ENCODE data around the gene VIM. TPM values are rescaled to one million over a fixed set of nuclear protein-coding genes. Genes with fewer than 3 reads are reported as not detected.
A peak's percentile ranks its signal among the peaks of the same experiment; 100 is the strongest.

Gene VIM
- total RNA-seq: 1,000 to 10,000 TPM; 2,572 to 2,607 TPM

DNA sequence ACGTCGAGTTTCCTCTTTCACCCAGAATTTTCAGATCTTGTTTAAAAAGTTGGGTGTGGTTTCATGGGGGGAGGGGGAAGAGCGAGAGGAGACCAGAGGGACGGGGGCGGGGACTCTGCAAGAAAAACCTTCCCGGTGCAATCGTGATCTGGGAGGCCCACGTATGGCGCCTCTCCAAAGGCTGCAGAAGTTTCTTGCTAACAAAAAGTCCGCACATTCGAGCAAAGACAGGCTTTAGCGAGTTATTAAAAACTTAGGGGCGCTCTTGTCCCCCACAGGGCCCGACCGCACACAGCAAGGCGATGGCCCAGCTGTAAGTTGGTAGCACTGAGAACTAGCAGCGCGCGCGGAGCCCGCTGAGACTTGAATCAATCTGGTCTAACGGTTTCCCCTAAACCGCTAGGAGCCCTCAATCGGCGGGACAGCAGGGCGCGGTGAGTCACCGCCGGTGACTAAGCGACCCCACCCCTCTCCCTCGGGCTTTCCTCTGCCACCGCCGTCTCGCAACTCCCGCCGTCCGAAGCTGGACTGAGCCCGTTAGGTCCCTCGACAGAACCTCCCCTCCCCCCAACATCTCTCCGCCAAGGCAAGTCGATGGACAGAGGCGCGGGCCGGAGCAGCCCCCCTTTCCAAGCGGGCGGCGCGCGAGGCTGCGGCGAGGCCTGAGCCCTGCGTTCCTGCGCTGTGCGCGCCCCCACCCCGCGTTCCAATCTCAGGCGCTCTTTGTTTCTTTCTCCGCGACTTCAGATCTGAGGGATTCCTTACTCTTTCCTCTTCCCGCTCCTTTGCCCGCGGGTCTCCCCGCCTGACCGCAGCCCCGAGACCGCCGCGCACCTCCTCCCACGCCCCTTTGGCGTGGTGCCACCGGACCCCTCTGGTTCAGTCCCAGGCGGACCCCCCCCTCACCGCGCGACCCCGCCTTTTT lies at the start of gene VIM:
VIM (plus strand) TSS at position 151 of the 925 bp plus-strand sequence. CDS start 1,182 bp downstream, outside the sequence.
- CTCF ChIA-PET: interaction anchor here (1.3 to 4.2 kb wide), 8 partner anchors 12 to 791 kb away, joined by 4 to 30 read pairs (median 8); partner anchors contain the start of genes PTER and RSU1
- Mint-ChIP-seq H3K27ac (peak within 1 kb of the TSS; percentile 95), H3K4me1 (peaks cover 56% of the 10 kb centered on the region), H3K27me3 (no peaks in the 10 kb centered on the region), H3K4me3 (peak within 1 kb of the TSS; percentile 89), H3K9me3 (no peaks in the 10 kb centered on the region), H3K36me3 (ENCODE audit: low read depth) (peaks cover 60% of the 10 kb centered on the region)
- peak; percentile 92 for DNase-seq
- POLR2A ChIA-PET: interaction anchor here (0.6 to 11.0 kb wide), 29 partner anchors 8 to 416 kb away, joined by 3 to 335 read pairs (median 6); partner anchors contain the start of genes RSU1, STAM and TRDMT1

- Mint-ChIP-seq H3K27ac (no peak overlapping the region), H3K27me3 (no peaks in the 10 kb centered on the region), H3K4me3 (no peak overlapping the region), H3K4me1 (peaks cover 7% of the 10 kb centered on the region), H3K9me3 (no peaks in the 10 kb centered on the region), H3K36me3 (ENCODE audit: low read depth) (peaks cover 2% of the 10 kb centered on the region)
- ChIA-PET POLR2A (no interaction called here), CTCF (interaction anchor here (1.0 kb wide), 1 partner anchor 22 kb away, joined by 3 read pairs; the partner anchor contains the start of gene TRDMT1)
- no peak for DNase-seq
These were observed 49.0 kb upstream of the VIM start for GRCh38 chr10:17179002-17179401.

DNA sequence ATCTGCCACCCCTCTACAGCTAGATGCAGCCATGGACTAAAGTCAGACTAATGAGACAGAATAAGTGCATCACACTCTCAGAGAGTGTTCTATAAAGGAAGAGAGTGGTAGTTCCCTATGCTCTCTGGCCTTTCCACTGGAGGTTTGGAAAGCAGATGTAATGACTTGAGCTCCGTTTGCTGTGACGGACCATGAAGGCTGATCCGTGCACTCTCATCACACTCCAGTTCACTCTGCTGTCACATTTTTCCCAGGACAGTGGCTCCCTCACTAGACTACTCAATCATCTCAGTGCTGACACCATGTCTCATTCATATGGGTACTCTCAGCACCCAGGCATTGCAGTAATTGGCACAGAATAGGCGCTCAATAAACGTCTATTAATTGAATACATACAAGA lies 46.9 kb upstream of the VIM start:
- H3K9me3 Mint-ChIP-seq: no peaks in the 10 kb centered on the region
- no peak overlapping the region for H3K4me3 Mint-ChIP-seq
- H3K27me3 Mint-ChIP-seq: no peaks in the 10 kb centered on the region
- no peak for DNase-seq
- ChIA-PET POLR2A (interaction anchor here (1.0 kb wide), 1 partner anchor 25 kb away, joined by 5 read pairs; no protein-coding TSS in a partner anchor), CTCF (interaction anchor here (0.7 to 1.0 kb wide), 2 partner anchors 33 to 76 kb away, joined by 3 to 4 read pairs; no protein-coding TSS in a partner anchor)
- H3K27ac Mint-ChIP-seq: no peak overlapping the region
- peaks cover 2% of the 10 kb centered on the region for H3K36me3 Mint-ChIP-seq (ENCODE audit: low read depth)
- H3K4me1 Mint-ChIP-seq: no peaks in the 10 kb centered on the region

- POLR2A ChIA-PET: interaction anchor here (1.0 kb wide), 1 partner anchor 24 kb away, joined by 5 read pairs; no protein-coding TSS in a partner anchor
- Mint-ChIP-seq H3K4me3 (no peak overlapping the region), H3K9me3 (no peaks in the 10 kb centered on the region)
These were observed 46.3 kb upstream of the VIM start for GRCh38 chr10:17181751-17182150.

DNA sequence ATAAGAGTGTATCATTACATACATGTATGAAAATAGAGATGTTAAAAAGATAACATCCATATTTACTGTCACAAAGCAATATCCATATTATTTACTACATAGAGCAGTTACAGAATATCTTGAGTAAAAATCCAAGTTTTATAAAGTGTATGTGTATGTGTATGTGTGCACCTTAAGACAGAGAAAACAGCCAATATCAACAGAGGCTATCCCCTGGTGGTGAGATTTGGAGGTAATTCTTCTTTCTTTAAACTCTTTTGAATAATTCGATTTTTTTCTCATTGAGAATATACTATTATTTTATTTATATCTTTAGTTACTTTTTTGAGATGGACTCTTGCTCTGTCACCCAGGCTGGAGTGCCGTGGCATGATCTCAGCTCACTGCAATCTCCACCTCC lies 44.9 kb upstream of the VIM start:
- H3K4me1 Mint-ChIP-seq: no peaks in the 10 kb centered on the region
- no peak overlapping the region for H3K4me3 Mint-ChIP-seq
- DNase-seq: no peak
- H3K9me3 Mint-ChIP-seq: no peaks in the 10 kb centered on the region
- POLR2A ChIA-PET: no interaction called here
- CTCF ChIA-PET: interaction anchor here (1.4 to 2.1 kb wide), 2 partner anchors 16 to 18 kb away, joined by 3 to 4 read pairs; partner anchors contain the start of gene TRDMT1
- H3K27ac Mint-ChIP-seq: no peak overlapping the region
- no peaks in the 10 kb centered on the region for H3K27me3 Mint-ChIP-seq
- H3K36me3 Mint-ChIP-seq (ENCODE audit: low read depth): peaks cover 2% of the 10 kb centered on the region

More at GRCh38 chr10:17181751-17182150, 46.3 kb upstream of the VIM start:
- no peaks in the 10 kb centered on the region for H3K27me3 Mint-ChIP-seq
- H3K27ac Mint-ChIP-seq: no peak overlapping the region
- CTCF ChIA-PET: interaction anchor here (1.0 to 1.1 kb wide), 2 partner anchors 19 to 32 kb away, joined by 3 read pairs; partner anchors contain the start of gene TRDMT1
- peaks cover 2% of the 10 kb centered on the region for H3K36me3 Mint-ChIP-seq (ENCODE audit: low read depth)
- no peak for DNase-seq
- H3K4me1 Mint-ChIP-seq: no peaks in the 10 kb centered on the region

GRCh38 chr10:17185873-17186272 lies 42.2 kb upstream of the VIM start:
- H3K4me3 Mint-ChIP-seq: no peak overlapping the region
- H3K27ac Mint-ChIP-seq: no peak overlapping the region
- ChIA-PET POLR2A (no interaction called here), CTCF (no interaction called here)
- no peaks in the 10 kb centered on the region for H3K4me1 Mint-ChIP-seq
- peaks cover 2% of the 10 kb centered on the region for H3K36me3 Mint-ChIP-seq (ENCODE audit: low read depth)
- H3K27me3 Mint-ChIP-seq: no peaks in the 10 kb centered on the region
- no peaks in the 10 kb centered on the region for H3K9me3 Mint-ChIP-seq
- DNase-seq: no peak

GRCh38 chr10:17188644-17189172 lies 39.3 kb upstream of the VIM start:
- Mint-ChIP-seq H3K27ac (no peak overlapping the region), H3K4me1 (no peaks in the 10 kb centered on the region), H3K36me3 (ENCODE audit: low read depth) (peaks cover 5% of the 10 kb centered on the region), H3K9me3 (no peaks in the 10 kb centered on the region), H3K4me3 (no peak overlapping the region), H3K27me3 (no peaks in the 10 kb centered on the region)
- POLR2A ChIA-PET: interaction anchor here (1.2 kb wide), 1 partner anchor 40 kb away, joined by 3 read pairs; the partner anchor contains the start of gene VIM
- CTCF ChIA-PET: no interaction called here
- DNase-seq: no peak

GRCh38 chr10:17190602-17191001 lies 37.4 kb upstream of the VIM start:
- H3K27ac Mint-ChIP-seq: no peak overlapping the region
- H3K4me3 Mint-ChIP-seq: no peak overlapping the region
- H3K9me3 Mint-ChIP-seq: peaks cover 5% of the 10 kb centered on the region
- peaks cover 2% of the 10 kb centered on the region for H3K27me3 Mint-ChIP-seq
- no peaks in the 10 kb centered on the region for H3K4me1 Mint-ChIP-seq
- peaks cover 12% of the 10 kb centered on the region for H3K36me3 Mint-ChIP-seq (ENCODE audit: low read depth)
- ChIA-PET CTCF (no interaction called here), POLR2A (no interaction called here)
- no peak for DNase-seq

DNA sequence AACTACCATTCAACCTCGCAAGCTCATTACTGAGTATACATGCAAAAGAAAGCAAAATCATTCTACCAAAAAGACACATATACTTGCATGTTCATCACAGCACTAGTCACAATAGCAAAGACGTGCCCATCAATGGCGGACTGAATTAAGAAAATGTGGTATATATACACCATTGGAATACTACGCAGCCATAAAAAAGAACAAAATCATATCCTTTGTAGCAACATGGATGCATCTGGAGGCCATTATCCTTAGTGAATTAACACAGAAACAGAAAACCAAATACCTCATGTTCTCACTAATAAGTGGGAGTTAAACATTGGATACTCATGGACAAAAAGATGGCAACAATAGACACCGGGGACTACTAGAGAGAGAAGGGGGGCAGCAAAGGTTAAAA lies 33.0 kb upstream of the VIM start:
- peaks cover 14% of the 10 kb centered on the region for H3K4me1 Mint-ChIP-seq
- DNase-seq: no peak
- POLR2A ChIA-PET: interaction anchor here (1.0 kb wide), 2 partner anchors 33 to 35 kb away, joined by 3 to 4 read pairs; partner anchors contain the start of gene VIM

DNA sequence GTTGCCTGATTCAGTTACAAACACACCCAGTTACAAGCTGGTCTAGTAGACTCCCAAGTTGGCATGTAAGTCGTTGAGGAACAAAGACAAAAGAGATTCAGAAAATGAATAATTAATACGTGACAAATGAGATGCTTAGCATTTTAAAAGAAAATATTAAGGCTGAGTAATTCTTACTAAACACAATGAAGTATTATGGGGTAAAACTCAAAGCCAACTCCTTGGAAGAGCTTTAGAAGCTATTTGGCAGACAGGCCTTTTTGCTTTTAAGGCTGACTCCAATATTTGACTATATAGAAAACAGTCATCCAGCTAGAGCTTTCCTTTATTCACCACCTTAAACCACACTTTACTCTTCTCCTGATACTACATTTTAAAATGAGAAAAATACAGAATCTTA lies 32.0 kb upstream of the VIM start:
- ChIA-PET POLR2A (interaction anchor here (1.2 kb wide), 1 partner anchor 34 kb away, joined by 3 read pairs; no protein-coding TSS in a partner anchor), CTCF (interaction anchor here (0.6 kb wide), 1 partner anchor 459 kb away, joined by 3 read pairs; no protein-coding TSS in a partner anchor)
- Mint-ChIP-seq H3K27me3 (peaks cover 2% of the 10 kb centered on the region), H3K36me3 (ENCODE audit: low read depth) (peaks cover 15% of the 10 kb centered on the region), H3K4me1 (peaks cover 24% of the 10 kb centered on the region), H3K27ac (no peak overlapping the region), H3K4me3 (no peak overlapping the region), H3K9me3 (peaks cover 5% of the 10 kb centered on the region)
- DNase-seq: no peak

More for the DNA sequence above, 33.0 kb upstream of the VIM start:
- peaks cover 12% of the 10 kb centered on the region for H3K36me3 Mint-ChIP-seq (ENCODE audit: low read depth)
- peaks cover 2% of the 10 kb centered on the region for H3K27me3 Mint-ChIP-seq
- CTCF ChIA-PET: no interaction called here
- peaks cover 5% of the 10 kb centered on the region for H3K9me3 Mint-ChIP-seq
- no peak overlapping the region for H3K27ac Mint-ChIP-seq
- no peak overlapping the region for H3K4me3 Mint-ChIP-seq

- DNase-seq: no peak
- peaks cover 5% of the 10 kb centered on the region for H3K9me3 Mint-ChIP-seq
- ChIA-PET POLR2A (interaction anchor here (1.2 kb wide), 1 partner anchor 33 kb away, joined by 3 read pairs; no protein-coding TSS in a partner anchor), CTCF (interaction anchor here (0.6 kb wide), 1 partner anchor 460 kb away, joined by 3 read pairs; no protein-coding TSS in a partner anchor)
- H3K27ac Mint-ChIP-seq: no peak overlapping the region
- H3K36me3 Mint-ChIP-seq (ENCODE audit: low read depth): peaks cover 17% of the 10 kb centered on the region
- peaks cover 28% of the 10 kb centered on the region for H3K4me1 Mint-ChIP-seq
- H3K4me3 Mint-ChIP-seq: no peak overlapping the region
- H3K27me3 Mint-ChIP-seq: peaks cover 2% of the 10 kb centered on the region
These were observed 31.5 kb upstream of the VIM start for GRCh38 chr10:17196573-17196972.

- no peak for DNase-seq
- H3K9me3 Mint-ChIP-seq: peaks cover 2% of the 10 kb centered on the region
- CTCF ChIA-PET: interaction anchor here (0.6 to 1.0 kb wide), 2 partner anchors 16 kb away, joined by 3 read pairs; no protein-coding TSS in a partner anchor
- no peak overlapping the region for H3K4me3 Mint-ChIP-seq
- H3K4me1 Mint-ChIP-seq: peaks cover 48% of the 10 kb centered on the region
- H3K36me3 Mint-ChIP-seq (ENCODE audit: low read depth): peaks cover 5% of the 10 kb centered on the region
- H3K27ac Mint-ChIP-seq: no peak overlapping the region
- H3K27me3 Mint-ChIP-seq: no peaks in the 10 kb centered on the region
- POLR2A ChIA-PET: interaction anchor here (1.4 to 6.2 kb wide), 2 partner anchors 30 to 170 kb away, joined by 3 to 215 read pairs; partner anchors contain the start of gene VIM
These were observed 28.7 kb upstream of the VIM start for GRCh38 chr10:17199351-17199804.

Measured in activated CD4-positive, alpha-beta memory T cell treated with anti-CD3 and anti-CD28 coated beads, Interleukin-2, amount 10 ng/mL, durations not matched to agents 7 days and 5 days (primary cell).